C4-2B (cell line): ENCODE data around the gene SERTAD1.

Experiments used
- ZFX ChIP-seq: fragments of 450-650 bp; IDR thresholded peaks from 2 replicates; pipeline ENCODE4 v1.6.1; 2017
- TF ChIP-seq, protein P1 (sequence below): fragments of 450-650 bp; conservative IDR thresholded peaks from 2 replicates; pipeline ENCODE4 v1.5.1; 2017; ENCODE audit warnings: mild to moderate bottlenecking

DNA sequence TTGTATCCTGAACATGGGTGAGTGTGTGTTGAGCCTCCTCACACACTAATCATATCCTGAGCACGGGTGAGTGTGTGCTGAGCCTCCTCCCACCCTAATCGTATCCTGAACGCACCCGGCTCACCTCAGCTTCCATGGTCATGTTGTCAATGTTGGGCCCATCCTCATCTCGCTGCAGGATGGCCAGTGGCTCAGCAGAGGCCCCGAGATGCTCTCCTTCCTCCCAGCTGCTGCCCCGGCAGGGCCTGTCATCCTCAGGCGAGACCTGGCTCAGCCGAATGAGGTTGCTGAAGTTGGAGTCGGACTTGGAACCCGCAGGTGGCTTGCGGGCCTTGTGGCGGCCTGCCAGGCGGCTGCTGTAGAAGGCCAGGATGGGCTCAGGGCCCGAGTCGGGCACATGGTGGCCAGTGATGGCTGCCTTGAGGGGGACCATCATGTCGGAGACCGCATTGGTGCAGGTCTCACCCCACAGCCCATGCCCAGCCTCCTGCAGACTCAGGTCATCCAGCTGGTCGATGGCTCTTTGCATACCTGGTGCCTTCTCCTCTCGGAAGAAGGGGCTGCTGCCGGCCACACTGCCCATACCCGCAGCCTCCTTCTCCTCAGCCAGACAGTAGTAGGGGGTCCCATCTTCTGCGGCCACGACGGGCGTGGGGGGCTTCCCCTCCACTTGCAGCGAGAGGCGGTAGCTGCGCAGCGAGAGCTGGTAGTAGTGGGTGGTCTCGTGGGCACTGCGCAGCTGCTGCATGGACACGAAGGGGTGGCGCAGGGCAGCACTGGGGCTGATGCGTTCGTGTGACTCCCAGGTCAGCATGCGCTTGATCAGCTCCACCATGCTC, 45.4 kb downstream of the SERTAD1 start:
- TF ChIP-seq, protein P1, sequence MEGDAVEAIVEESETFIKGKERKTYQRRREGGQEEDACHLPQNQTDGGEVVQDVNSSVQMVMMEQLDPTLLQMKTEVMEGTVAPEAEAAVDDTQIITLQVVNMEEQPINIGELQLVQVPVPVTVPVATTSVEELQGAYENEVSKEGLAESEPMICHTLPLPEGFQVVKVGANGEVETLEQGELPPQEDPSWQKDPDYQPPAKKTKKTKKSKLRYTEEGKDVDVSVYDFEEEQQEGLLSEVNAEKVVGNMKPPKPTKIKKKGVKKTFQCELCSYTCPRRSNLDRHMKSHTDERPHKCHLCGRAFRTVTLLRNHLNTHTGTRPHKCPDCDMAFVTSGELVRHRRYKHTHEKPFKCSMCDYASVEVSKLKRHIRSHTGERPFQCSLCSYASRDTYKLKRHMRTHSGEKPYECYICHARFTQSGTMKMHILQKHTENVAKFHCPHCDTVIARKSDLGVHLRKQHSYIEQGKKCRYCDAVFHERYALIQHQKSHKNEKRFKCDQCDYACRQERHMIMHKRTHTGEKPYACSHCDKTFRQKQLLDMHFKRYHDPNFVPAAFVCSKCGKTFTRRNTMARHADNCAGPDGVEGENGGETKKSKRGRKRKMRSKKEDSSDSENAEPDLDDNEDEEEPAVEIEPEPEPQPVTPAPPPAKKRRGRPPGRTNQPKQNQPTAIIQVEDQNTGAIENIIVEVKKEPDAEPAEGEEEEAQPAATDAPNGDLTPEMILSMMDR, result no peak
- no peak for TF ChIP-seq ZFX
